Limb (tissue), 2 donors: ENCODE measurements around the gene DAZAP1.
A peak's percentile ranks its signal among the peaks of the same experiment; 100 is the strongest.

Experiments used
- DNase-seq, 2 donors: peaks; one replicate each; pipeline ENCODE4 v3.0.0-alpha.2; 2016; ENCODE audit errors: extremely low spot score in 2 of 2

DAZAP1 gene

GRCh38 chr19:1407528-1408299 is at the start of gene DAZAP1:
Gene DAZAP1 (plus strand): TSS chr19:1407586. CDS start chr19:1407774, 188 bp downstream.
- DNase-seq: peak in 1 of 2 donors; percentile 70

- no peak for DNase-seq
These were observed 47.1 kb upstream of the DAZAP1 start for GRCh38 chr19:1360126-1360817.

- DNase-seq: peak; percentile 74 to 83
These were observed 46.4 kb upstream of the DAZAP1 start for GRCh38 chr19:1360818-1361461.

- DNase-seq: peak in 1 of 2 donors; percentile 8
These were observed 45.6 kb upstream of the DAZAP1 start for GRCh38 chr19:1361601-1362386.

- DNase-seq: no peak
These were observed 44.8 kb upstream of the DAZAP1 start for GRCh38 chr19:1362387-1363257.

GRCh38 chr19:1363599-1363998 is 43.8 kb upstream of the DAZAP1 start:
- no peak for DNase-seq

GRCh38 chr19:1364070-1364704 is 43.2 kb upstream of the DAZAP1 start:
- no peak for DNase-seq

GRCh38 chr19:1365319-1366269 is 41.8 kb upstream of the DAZAP1 start:
- DNase-seq: no peak

GRCh38 chr19:1366296-1366695 is 41.1 kb upstream of the DAZAP1 start:
- no peak for DNase-seq

- no peak for DNase-seq
These were observed 40.2 kb upstream of the DAZAP1 start for GRCh38 chr19:1366899-1367870.

- no peak for DNase-seq
These were observed 38.1 kb upstream of the DAZAP1 start for GRCh38 chr19:1369214-1369805.

- DNase-seq: no peak
These were observed 36.6 kb upstream of the DAZAP1 start for GRCh38 chr19:1370579-1371361.

- DNase-seq: no peak
These were observed 34.3 kb upstream of the DAZAP1 start for GRCh38 chr19:1373042-1373533.

- no peak for DNase-seq
These were observed 33.7 kb upstream of the DAZAP1 start for GRCh38 chr19:1373534-1374249.

- DNase-seq: no peak
These were observed 33.2 kb upstream of the DAZAP1 start for GRCh38 chr19:1374250-1374577.

- no peak for DNase-seq
These were observed 31.0 kb upstream of the DAZAP1 start for GRCh38 chr19:1376415-1376805.
